ENCODE data around the gene SLC36A1. TPM values are rescaled to one million over a fixed set of nuclear protein-coding genes. Genes with fewer than 3 reads are reported as not detected.

Gene SLC36A1
- total RNA-seq, 1 donor from 2014 or later: 14.2 TPM

DNA sequence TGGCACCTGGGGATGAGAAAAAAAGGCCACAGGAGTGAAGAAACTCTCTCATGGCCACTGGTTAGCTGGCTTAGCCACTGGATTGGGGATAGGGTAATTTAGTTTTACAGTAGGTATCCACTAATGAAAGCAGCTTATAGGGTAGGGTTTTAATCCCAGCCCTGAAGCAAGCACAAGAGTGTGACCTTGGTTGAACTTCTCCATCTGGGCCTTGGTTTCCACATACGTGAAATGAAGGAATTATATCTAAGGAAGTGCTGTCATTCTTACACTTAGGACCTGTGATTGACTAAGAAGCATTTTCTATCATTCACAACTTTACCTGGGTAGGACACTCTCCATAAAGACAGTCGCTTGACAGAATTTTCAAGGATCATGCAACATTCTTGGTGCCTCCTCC, 94.2 kb downstream of the SLC36A1 start:
- peaks cover 10% of the 10 kb centered on the region for H3K27me3 Mint-ChIP-seq
- DNase-seq (ENCODE audit: low spot score, unreplicated experiment): no peak
- no peaks in the 10 kb centered on the region for H3K9me3 Mint-ChIP-seq (ENCODE audit: low read depth)
- H3K36me3 Mint-ChIP-seq (ENCODE audit: insufficient read depth): no peaks in the 10 kb centered on the region
- no peak overlapping the region for H3K4me3 Mint-ChIP-seq (ENCODE audit: low read depth)
- peak overlapping the region; percentile 74 for H3K27ac Mint-ChIP-seq
- peaks cover 3% of the 10 kb centered on the region for H3K4me1 Mint-ChIP-seq (ENCODE audit: low read depth)
- TF ChIP-seq, protein P1, sequence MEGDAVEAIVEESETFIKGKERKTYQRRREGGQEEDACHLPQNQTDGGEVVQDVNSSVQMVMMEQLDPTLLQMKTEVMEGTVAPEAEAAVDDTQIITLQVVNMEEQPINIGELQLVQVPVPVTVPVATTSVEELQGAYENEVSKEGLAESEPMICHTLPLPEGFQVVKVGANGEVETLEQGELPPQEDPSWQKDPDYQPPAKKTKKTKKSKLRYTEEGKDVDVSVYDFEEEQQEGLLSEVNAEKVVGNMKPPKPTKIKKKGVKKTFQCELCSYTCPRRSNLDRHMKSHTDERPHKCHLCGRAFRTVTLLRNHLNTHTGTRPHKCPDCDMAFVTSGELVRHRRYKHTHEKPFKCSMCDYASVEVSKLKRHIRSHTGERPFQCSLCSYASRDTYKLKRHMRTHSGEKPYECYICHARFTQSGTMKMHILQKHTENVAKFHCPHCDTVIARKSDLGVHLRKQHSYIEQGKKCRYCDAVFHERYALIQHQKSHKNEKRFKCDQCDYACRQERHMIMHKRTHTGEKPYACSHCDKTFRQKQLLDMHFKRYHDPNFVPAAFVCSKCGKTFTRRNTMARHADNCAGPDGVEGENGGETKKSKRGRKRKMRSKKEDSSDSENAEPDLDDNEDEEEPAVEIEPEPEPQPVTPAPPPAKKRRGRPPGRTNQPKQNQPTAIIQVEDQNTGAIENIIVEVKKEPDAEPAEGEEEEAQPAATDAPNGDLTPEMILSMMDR (IDR thresholded peaks at IDR 0.05; ENCODE audit: unreplicated experiment): no peak

Small RNA genes lying within 50 kb of the gene (microRNA-seq; reads per million reads assigned to microRNA genes)
- gene MIR6499 (ENCODE audit: borderline number of aligned reads, unreplicated experiment): not detected

Other genes with a start within 250 kb of the SLC36A1 start
- 3.6 and 4.6 TPM in 2 replicates for gene CCDC69, start 223.5 kb upstream of the SLC36A1 start, total RNA-seq
- gene GM2A, start 194.4 kb upstream of the SLC36A1 start, total RNA-seq: 26.2 and 27.1 TPM in 2 replicates
- gene SLC36A3, start 143.8 kb upstream of the SLC36A1 start, total RNA-seq: not detected in 2 replicates
- not detected in 2 replicates for gene SLC36A2, start 100.0 kb upstream of the SLC36A1 start, total RNA-seq
- 0.05 and 0.07 TPM in 2 replicates for gene FAT2, start 143.7 kb downstream of the SLC36A1 start, total RNA-seq
- gene SPARC, start 239.3 kb downstream of the SLC36A1 start, total RNA-seq: 55.2 and 83.9 TPM in 2 replicates

All from progenitor cell of endocrine pancreas (in vitro differentiated cells).